ENCODE results near the gene SEC22A. TPM values are rescaled to one million over a fixed set of nuclear protein-coding genes. Genes with fewer than 3 reads are reported as not detected.

The SEC22A gene
- total and polyA plus RNA-seq, 10 of the 15 experiments (the other 5 are each of a cell fraction or from before 2014, with no cell fraction given) = 19.3 to 70.3 (median 36.7) TPM

GRCh38 chr3:123283657-123284398 lies 82.1 kb downstream of the SEC22A start:
- BruUV-seq (replicated peaks) = no TSS peak
- no peaks in the 10 kb centered on the region for H4K20me1 ChIP-seq (ENCODE audit: control insufficient read depth, insufficient read depth)
- no peaks in the 10 kb centered on the region for H3K36me3 ChIP-seq (ENCODE audit: control insufficient read depth in 2 of 2, insufficient read depth in 2 of 2, low read length in 1 of 2)
- CTCF ChIA-PET = no interaction called here
- no peak for TF ChIP-seq HDGF (IDR thresholded peaks at IDR 0.05)
- H3K4me3 ChIP-seq = no peak overlapping the region
- POLR2A ChIA-PET = interaction anchor here (0.6 kb wide), 1 partner anchor 1585 kb away, joined by 4 read pairs; no protein-coding TSS in a partner anchor
- SMC1A ChIA-PET (ENCODE audit: uncharacterized antibody, unreplicated experiment) = no interaction called here
- in situ Hi-C loops (cut with MboI) (no loop called here), intact Hi-C loops (cut with micrococcal nuclease; ENCODE audit: unreplicated experiment) (no loop called here)
- 66% methylated on average over 17 of the region's 17 CpGs for WGBS (ENCODE audit: insufficient coverage, insufficient replicate concordance, low lambda C conversion rate, missing lambda C conversion rate)
- no peaks in the 10 kb centered on the region for H3K27me3 ChIP-seq (replicated peaks in 1 of 2; ENCODE audit: control insufficient read depth in 2 of 2, insufficient read depth in 2 of 2, low read length in 1 of 2)
- no peak for FAIRE-seq
- no peak overlapping the region for H3K27ac ChIP-seq (ENCODE audit: control insufficient read depth, insufficient read depth)
- no peaks in the 10 kb centered on the region for H3K79me2 ChIP-seq (ENCODE audit: control insufficient read depth, insufficient read depth, low read length)
- no peaks in the 10 kb centered on the region for H3K4me1 ChIP-seq (ENCODE audit: control insufficient read depth, insufficient read depth, low read length)
- no peaks in the 10 kb centered on the region for H3K9me3 ChIP-seq (replicated peaks; ENCODE audit: control insufficient read depth, insufficient read depth, low read length)
- DNase-seq (ENCODE audit: low read depth, low spot score) = no peak
- RAD21 ChIA-PET (ENCODE audit: unreplicated experiment) = no interaction called here
- no peak for ATAC-seq
- H3K4me2 ChIP-seq (ENCODE audit: control insufficient read depth, insufficient read depth) = no peak overlapping the region
- H2AFZ ChIP-seq (ENCODE audit: control insufficient read depth, low read depth, low read length) = no peak overlapping the region
- no peak overlapping the region for H3K9ac ChIP-seq (ENCODE audit: control insufficient read depth, insufficient read depth, low read length)

GRCh38 chr3:123284399-123285010 lies 82.8 kb downstream of the SEC22A start:
- RAD21 ChIA-PET (ENCODE audit: unreplicated experiment) = no interaction called here
- Histone ChIP-seq H3K4me1 (ENCODE audit: control insufficient read depth, insufficient read depth, low read length) (no peaks in the 10 kb centered on the region), H3K9ac (ENCODE audit: control insufficient read depth, insufficient read depth, low read length) (no peak overlapping the region), H3K4me3 (no peak overlapping the region), H3K27me3 (replicated peaks in 1 of 2; ENCODE audit: control insufficient read depth in 2 of 2, insufficient read depth in 2 of 2, low read length in 1 of 2) (no peaks in the 10 kb centered on the region), H3K9me3 (replicated peaks; ENCODE audit: control insufficient read depth, insufficient read depth, low read length) (no peaks in the 10 kb centered on the region), H2AFZ (ENCODE audit: control insufficient read depth, low read depth, low read length) (no peak overlapping the region), H3K27ac (ENCODE audit: control insufficient read depth, insufficient read depth) (no peak overlapping the region), H3K79me2 (ENCODE audit: control insufficient read depth, insufficient read depth, low read length) (no peaks in the 10 kb centered on the region), H4K20me1 (ENCODE audit: control insufficient read depth, insufficient read depth) (no peaks in the 10 kb centered on the region), H3K36me3 (ENCODE audit: control insufficient read depth in 2 of 2, insufficient read depth in 2 of 2, low read length in 1 of 2) (no peaks in the 10 kb centered on the region), H3K4me2 (ENCODE audit: control insufficient read depth, insufficient read depth) (no peak overlapping the region)
- intact Hi-C loops (cut with micrococcal nuclease; ENCODE audit: unreplicated experiment) (no loop called here), in situ Hi-C loops (cut with MboI) (no loop called here)
- no peak for FAIRE-seq
- TF ChIP-seq SKIL (IDR thresholded peaks at IDR 0.05; ENCODE audit: low read depth, poor library complexity, severe bottlenecking) (no peak), RCOR1 (conservative IDR thresholded peaks at IDR 0.05; ENCODE audit: low read depth, low read length) (no peak), BRCA1 (IDR thresholded peaks at IDR 0.05; ENCODE audit: low read depth, low read length) (no peak)
- SMC1A ChIA-PET (ENCODE audit: uncharacterized antibody, unreplicated experiment) = no interaction called here
- CTCF ChIA-PET = interaction anchor here (1.2 kb wide), 1 partner anchor 23 kb away, joined by 3 read pairs; no protein-coding TSS in a partner anchor
- ATAC-seq = no peak
- WGBS (ENCODE audit: insufficient coverage, insufficient replicate concordance, low lambda C conversion rate, missing lambda C conversion rate) = 60% methylated on average over 18 of the region's 18 CpGs
- no TSS peak for BruUV-seq (replicated peaks)
- DNase-seq (ENCODE audit: low read depth, low spot score) = no peak
- POLR2A ChIA-PET = interaction anchor here (0.6 kb wide), 1 partner anchor 1584 kb away, joined by 4 read pairs; no protein-coding TSS in a partner anchor

Data from GM12878 (cell line).